ENCODE data around the gene GNAI1.

DNA sequence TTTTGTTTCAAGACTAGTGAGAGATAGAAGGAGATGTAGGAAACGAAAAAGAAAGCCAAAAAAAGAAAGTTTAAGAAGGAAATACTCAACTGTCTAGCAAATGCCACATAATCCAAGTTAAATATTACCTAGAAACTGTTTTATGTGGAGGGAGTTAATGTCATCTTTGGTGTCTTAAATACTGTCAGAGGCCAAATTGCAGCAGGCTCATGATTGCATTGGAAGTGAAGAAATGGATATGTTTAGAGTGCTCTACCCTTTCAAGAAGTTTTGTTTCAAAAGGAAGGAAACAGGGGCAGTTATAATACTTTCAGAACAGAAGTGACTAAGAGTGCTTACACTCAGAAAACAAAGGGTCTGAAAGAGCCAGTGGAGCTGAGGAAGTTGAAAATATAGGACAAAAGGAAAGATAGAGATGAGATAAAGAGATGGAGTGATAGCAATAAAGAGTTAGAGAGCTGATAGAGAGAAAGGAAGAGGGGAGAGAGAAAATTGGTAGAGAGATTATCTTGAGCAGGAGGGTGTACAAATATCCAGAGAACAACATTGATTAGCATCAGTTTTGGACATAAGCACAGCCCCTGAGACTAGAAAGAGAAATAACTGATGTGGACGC, 28.0 kb upstream of the GNAI1 start:
- no peak for TF ChIP-seq POLR2AphosphoS5 (IDR thresholded peaks at IDR 0.05; ENCODE audit: borderline replicate concordance, low read depth, low read length)
- TF ChIP-seq EZH2 (IDR thresholded peaks at IDR 0.05), result no peak
